NCI-H2196 (cell line): Measurements from ENCODE around the gene TPRG1L.

Source experiments
- DNase-seq: peaks from one replicate; lab custom pipeline; 2025; ENCODE audit not compliant: unreplicated experiment; lab: John Stamatoyannopoulos, UW

The TPRG1L gene

DNA sequence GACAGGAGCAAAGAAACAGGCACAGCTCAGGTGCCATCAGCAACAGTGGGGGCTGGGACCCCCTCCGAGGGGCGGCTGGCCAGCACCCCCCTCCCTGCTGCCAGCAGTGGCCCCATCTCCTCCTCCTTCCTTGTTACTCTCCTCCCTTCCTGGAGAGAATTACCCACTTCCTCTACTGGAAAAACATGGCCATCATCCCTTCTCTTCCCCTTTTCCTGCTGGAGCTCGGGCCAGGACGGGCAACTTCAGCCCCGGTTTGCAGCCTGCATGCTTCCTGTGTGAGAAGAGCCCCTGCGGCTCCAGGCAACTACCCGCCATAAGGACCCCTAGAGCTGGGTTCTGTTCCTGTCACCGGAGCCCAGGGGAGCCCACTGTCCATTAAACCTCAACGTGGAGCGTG is 31.1 kb upstream of the TPRG1L start:
- DNase-seq, result no peak

DNA sequence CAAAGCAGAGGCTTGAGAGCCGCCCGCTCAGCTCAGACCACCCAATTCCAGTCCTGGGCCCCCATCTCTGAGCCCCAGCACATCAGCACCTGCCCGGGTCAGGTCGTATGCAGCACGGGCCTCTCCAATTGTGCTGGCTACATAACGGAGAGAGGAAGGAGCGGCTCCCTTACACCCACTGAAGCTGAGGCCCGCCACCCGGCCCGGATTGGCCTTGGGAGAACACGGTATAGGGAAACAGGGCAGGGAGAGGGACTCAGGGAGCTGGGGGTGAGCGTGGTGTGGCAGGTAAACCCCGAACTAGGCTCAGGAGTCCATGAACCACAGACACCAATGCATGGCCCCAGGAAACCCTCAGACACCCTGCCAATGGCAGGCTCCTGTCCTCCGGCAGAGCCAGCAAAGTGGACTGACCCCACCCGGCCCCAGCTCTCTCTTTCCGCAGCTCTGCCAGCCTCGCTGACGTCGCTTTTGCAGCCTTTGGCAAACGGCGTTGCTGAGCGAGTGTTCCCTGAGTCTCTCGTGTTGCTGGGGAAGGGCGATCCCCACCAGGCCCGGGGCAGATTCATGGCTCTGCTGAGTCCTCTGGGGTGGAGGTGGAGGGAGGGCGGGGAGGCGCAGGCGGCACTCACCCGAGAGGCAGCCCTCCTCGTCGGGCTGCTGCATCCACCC is 30.0 kb upstream of the TPRG1L start:
- no peak for DNase-seq

DNA sequence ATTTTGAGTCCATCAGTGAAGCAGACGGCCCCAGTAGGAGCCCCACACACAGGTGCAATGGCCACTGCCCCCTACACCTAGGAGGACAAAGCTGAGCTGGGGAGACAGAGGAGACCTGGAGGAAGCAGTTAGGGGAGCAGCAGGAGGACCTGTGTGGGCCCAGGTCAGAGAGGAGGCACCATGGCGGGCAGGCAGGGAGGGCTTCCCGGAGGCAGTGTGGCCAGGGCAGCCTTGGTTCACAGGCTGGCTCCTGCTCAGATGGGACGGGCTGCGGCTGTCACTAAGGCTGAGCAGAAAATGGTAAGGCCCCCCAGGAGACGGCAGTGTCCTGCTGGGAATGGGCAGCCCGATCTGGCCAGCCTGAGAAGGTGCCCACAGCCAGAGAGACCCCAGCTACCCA is 28.9 kb upstream of the TPRG1L start:
- no peak for DNase-seq

DNA sequence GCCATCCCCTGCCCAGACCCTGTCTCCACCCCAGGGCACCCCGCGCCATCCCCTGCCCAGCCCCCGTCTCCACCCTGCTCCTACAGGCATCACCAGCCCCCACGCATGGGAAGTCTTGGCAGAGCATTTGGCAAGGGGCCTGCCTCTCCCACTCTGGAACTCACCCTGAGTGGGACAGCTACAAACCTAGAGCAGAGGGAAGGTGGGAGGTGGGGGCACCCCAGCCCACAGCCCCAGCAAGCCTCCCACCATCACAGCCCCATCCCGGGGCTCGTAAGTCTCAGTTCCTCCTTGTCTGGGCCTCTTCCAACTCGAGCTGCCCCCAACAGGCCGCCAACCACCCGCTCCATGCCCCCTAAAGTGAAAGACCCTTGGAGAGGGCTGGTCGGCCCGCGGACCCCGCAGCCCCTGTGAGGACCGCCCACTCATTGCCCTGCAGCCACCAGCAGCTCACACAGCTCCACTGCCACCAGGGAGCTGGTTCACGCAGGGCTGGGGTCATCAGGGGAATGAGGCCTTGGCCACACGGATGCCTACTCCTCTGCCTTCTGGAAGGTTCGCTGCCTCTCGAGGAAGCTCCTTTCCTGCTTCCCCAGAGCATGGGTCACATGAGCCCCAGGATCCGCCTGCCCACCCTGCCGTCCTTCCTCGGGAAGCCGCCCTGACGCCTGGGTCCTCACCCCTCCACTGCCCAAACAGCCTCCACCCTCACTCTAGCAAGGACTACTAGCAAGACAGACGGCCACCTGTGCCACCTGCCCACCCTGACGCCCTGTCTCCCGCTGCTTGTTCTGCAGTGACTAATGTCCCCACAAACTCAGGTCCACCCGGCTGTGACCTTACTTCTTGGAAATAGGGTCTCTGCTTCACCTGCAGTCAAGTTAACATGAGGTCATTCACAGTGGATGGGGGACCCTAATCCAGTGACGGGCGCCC is 27.9 kb upstream of the TPRG1L start:
- DNase-seq, result no peak

DNA sequence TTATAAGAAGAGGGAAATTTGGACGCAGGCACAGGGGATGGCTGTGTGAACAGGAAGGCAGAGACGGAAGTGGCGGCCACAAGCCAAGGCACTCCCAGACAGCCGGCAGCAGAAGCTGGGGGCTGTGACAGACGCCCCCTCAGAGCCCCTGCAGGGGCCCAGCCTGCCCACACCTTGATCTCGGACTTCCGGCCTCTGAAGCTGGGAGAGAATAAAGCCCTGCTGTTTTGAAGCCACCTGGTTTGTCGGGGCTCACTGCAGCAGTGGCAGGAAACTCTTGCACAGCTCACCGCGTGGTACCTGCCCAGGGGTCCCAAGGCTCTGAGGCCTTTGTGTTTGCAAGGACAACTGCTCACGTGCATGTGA is 27.2 kb upstream of the TPRG1L start:
- DNase-seq, result no peak

DNA sequence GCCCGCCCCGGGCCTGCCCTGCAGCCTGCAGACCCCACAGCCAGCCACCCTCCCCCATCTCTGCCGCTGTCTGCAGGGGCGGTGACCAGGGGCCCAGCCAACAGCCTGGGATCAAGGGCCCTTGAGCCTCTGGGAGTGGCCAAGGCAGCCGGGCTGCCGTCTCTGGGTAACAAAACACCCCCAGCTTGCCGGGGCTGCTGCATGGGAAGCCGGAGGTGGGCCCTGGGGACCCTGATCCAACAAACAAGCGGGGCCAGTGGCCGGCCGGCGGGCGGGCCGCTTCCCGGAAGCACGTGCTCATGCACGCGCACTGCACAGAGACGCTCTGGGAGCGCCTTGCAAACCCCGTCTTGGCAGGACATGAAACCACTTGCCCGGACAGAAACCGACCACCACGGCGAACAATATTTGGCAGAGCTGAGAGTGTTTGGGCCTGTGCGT is 26.7 kb upstream of the TPRG1L start:
- no peak for DNase-seq

DNA sequence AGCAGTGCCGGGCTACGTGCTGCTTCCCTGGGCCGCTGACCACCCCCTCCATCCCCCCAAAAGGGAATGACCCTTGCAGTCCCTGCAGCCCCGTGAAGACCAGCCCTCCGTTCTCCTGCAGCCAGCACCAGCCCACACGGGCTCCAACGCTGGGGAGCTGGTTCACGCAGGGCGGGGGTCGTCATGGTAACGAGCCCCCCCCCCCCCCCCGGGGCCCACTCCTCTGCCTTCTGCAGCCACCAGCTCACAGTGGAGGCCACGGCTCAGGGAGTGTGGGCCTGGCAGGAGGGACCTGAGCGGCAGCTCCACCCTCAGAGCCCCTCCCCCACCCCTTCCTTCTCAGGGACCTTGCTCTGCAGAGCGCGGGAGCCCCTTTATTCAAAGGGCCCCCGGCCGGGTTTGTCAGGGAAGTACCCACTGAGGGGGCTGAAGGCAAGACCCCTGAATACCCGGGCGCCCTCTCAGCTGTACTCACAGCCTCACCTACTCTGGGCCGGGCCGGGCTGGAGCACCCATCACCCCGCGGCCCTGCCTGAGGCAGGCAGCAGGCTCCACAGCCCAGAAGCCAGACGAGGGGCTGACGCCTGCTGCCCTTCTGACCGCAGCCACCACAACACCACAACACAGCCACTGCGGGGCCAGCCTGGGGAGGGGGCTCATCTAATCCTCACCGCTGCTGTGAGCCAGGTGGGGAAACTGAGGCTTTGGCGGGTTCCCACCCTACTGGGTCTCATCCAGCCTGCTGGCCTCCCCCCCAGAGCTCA is 26.1 kb upstream of the TPRG1L start:
- DNase-seq, result no peak

DNA sequence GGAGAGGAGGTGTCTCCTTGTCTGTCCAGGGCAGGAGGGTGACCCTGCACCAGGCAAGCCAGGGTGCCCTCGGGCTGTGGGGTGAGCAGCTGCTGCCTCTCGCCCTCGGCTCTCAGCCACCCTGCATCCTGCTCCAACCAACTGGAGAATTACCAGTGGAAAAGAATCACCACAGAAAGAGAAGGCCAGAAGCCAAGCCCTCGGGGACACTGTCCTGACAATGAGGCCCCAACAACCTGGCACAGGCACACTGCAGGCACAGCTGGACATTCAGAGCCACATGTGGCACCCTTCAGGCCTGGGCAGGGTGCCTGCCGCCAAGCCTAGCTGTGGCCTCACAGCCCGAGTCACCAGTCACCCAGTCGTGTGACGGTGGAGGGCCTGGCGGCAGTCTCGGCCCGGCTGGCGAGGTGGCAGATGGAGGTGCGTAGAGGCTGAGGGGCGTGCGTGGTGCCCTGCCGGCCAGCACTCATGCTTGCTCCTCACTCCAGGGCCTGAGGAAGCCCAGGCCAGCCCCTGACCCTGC is 25.5 kb upstream of the TPRG1L start:
- no peak for DNase-seq

DNA sequence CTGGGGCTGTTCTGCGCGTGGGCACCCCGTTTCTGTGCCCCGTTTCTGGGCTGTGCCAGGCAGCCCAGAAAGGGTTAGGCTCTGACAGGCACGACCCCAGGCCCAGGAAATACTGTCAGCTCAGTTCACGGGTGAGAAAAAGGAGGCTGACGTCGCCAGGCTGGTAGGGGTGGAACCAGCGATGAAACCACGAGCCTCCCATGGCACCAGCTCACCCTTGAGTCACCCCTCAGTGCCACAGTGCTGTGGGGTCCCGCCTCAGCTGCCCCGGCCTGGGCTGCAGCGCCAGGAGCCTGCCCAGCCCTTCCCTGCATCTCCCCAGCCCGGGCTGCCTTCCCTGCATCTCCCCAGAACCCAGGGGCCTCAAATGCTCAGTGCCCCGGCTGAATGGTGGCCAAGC is 25.0 kb upstream of the TPRG1L start:
- no peak for DNase-seq

DNA sequence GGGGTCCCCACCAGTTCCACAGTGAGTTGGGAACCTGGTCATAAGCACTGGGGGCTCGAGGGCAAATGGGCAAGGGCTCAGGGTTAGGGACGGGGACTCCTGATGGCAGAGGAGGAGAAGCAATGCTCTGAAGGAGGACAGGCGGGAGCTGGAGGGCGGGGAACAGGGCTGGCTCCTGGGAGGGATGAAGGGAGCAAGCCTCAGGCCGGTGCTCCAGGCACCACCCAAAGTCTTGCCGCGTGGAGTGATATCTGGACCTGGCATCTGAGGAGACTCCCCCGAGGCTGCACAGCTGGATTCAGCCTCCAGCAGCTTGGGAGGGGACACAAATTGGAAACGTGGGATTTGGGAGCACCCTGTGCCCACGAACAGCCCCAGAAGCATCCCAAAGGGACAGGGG is 24.5 kb upstream of the TPRG1L start:
- no peak for DNase-seq

DNA sequence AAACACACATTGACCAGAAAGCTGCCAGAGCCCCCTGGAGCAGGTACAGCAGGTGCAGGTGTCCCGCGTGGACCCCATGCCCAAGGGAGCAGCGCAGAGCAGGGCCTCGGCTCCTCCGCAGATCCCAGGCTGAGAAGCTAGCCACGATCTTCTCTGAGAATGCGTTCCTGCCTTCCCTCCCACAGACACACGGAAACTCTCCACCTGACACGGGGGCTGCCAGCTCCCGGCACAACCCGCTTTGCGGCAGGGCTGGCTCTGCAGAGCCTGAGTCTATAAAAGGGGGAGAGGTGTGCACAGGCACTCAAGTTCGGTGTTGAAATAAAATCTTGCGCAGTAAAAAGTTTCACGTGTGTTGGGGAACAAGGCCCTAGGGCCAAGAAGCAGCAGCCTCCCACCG is 23.1 kb upstream of the TPRG1L start:
- DNase-seq, result no peak

DNA sequence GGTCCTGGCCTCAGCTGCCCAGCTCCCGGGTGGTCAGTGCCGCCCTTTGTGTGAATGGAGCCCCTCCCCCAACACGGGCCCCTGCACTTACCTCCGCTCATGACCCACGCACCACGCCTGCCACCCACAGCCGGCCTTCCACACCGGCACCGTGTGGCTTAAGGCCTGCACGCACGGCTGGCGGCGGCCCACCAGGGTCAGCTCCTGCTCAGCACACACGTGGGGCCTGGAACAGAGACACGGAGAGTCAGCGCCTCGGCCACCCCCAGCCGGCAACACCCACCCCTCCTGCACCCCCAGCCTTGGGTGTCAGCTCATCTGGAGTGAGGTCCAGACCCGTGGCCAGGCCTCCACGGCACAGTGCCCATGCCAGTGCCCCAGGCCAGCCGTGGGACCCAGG is 22.4 kb upstream of the TPRG1L start:
- no peak for DNase-seq

DNA sequence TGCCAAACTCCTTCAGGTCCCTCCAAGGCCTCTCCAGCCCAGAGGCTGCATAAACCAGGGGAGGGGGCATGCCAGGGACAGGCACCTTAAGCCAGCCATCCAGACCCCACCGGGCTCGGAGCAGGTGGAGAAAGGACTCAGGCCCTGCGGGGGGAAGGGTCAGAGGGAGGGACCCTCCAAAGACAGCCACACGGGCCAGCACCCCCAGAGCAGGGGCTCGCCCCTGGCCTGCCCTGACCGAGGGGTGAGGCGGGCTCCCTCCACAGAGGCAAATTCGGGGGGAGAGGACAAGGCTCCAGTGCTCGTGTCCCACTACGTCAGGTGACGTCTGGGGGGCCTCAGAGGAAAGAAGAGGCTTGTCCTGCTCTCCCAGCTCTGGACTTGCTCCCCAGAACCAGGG is 21.7 kb upstream of the TPRG1L start:
- DNase-seq, result no peak

DNA sequence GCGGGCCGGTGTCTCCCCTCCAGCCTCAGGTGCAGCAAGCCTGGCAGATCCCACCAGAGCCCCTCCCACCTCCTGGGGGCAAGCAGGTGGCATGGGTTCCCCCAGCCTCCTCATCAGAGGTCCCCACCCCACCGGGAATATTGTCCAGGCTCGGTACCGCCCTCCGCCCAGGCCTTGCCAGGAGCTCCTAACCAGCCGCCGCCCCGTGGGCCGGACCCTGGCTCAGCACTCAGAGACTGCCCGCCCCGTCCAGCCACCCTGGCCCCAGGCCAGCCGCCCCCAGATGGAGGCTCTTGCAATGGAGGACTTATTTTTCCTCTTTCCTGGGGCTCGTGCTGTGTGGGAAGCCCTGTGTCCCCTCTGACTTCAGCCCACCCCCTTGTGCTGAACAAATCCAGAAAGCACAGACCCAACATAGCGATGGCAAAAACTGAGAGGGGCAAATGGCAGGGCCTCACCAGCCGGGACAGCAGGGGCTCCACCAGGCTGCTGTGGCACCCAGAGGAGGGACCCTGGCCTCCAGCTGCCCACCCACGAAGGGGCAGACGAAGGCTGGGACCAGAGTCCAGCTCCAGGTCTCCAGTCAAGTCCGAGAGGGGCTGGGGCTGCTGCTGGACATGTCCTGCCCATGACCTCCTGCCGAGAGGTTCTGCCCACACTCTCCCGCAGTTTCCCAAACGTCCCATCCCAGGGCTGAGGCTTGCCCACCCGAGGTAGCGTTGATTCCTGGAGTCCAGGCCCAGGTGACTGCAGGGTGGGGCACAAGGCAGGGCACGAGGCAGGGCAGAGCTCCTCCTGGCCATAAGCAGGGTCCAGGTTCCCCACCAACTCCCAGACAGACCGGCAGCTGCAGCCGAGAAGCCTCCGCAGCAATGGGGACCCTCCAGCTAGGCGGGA is 21.0 kb upstream of the TPRG1L start:
- no peak for DNase-seq

DNA sequence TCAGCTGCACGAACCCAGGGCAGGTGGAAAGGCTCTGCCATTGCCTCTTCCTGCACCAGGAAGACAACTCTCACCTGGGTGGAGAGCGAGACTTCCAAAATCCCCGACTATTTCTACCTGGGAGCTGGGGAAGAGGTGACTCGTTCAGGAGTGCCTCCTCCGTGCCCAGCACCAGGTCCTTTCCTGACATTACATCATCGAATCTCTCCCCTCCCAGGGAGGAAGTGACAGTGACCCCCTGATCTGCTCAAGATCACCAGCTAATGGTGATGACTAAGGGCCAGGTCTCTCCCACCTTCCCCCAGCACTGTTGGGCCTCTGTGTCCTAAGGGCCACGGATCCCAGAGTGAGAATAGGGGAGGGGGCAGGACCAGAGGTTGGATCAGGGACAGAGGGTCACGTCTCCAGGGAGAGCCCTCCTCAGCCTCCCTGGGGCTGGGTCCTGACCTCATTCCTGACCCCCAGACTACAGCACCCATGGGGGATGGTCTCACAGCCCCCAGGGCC is 20.3 kb upstream of the TPRG1L start:
- no peak for DNase-seq

DNA sequence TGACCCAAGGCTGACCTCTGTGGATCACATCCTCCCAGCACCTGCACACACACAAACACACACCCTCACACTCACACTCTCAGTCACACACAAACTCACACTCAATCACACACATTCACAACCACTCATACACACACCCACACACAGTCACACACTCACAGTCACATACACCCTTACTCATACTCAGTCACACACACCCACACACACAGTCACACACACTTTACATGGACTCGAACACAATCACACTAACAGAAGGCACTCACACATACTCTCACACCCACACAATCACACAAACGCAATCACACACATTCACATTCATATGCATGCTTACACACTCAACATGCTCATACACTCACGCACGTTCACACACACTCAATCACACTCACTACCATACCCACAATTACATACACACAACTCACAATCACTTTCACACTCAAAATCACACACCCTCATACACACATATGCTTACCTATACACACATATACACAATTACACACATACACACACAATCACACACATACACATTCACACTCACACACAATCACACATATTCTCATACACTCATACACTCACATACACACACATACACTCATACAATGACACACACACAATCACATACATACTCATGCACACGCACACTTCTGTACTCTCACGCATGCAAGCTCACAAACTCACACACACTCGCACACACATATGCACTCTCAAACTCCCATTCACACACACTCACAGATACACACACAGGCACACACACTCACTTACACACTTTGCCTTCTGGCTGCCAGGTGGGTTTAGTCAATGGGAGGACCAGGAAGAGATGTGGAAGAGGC is 19.6 kb upstream of the TPRG1L start:
- no peak for DNase-seq

DNA sequence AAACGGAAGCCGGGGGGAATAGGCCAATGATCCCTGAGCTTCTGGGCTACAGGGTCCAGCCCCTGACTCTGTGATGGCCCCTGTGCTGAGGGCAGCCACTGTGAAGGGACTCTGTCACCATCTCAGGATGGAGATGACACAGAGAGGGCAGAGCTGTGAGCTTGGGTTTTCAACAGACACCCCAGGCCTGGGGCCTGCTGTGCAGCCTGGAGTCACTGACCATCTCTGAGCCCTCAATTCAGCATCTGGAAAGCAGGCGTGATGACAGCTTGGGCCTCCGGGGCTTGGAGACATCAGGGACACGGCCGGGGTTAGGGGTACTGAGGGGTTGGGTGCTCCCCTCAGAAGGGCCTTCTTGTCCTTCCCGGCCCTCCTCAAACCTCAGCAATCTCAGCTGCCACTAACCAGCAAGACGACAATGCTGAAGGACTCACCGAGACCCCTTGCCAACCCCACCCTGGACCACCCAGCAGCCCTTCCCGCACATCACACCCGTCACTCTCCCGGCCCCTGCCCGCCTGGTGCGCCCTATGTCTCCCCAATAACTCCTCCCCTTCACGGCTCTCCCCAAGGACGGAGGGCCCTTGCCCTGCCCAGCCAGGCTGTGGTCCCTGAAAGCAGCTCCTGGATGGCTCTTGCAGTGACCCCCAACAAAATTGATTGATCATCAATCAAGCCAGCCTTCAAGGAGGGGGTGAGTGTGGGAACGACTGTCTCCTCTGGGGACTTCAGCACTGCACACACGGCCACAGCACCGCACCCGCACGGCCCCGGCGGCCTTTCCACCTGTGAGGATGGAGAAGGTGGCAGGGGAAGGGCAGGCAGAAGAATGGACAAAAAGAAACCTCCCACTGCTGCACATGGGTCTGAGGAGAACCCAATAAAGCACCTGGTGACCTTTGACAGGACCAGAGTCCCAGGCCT is 17.8 kb upstream of the TPRG1L start:
- no peak for DNase-seq

DNA sequence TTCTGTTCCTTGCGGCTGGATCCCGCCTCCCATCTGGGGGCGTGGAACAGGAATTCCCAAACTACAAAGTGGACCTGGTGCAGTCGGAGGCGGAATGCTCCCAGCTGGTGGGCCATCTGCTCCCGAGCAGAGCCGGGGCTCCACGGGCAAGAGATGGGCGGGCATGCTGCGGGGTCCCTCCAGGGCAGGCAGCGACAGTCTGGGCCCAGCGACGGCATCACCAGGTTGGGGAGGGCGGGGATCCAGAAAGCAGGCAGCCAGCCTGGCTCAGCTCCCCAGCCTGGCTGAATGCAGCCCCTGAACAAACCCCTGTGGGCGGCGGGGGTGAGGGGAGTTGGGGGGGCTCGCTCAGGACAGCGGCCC is 17.1 kb upstream of the TPRG1L start:
- no peak for DNase-seq

DNA sequence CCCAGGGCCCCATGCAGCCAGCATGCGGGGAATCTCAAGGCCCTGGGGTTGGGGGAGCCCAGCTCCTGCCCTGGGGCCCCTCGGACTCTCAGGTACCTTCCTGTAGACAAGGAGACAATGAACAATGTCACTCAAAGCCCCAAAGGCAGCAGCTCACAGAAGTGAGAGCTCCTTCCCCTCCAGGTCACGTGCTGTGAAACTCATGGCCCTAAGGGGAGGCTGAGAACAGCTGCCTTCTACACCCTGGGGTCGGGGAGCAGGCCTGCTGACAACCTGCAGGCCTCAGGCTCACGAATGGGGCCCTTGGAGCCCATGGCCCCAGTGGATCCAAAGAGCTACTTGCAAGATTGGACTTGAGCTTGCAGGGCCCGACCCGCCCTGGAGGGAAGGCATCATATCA is 16.7 kb upstream of the TPRG1L start:
- no peak for DNase-seq
